KG1 (cell line): ENCODE measurements around the gene MS4A4A.

Experiments used
- DNase-seq: peaks from one replicate; lab custom pipeline; 2025; lab: John Stamatoyannopoulos, UW

MS4A4A gene

GRCh38 chr11:60347084-60347797 is 66.8 kb downstream of the MS4A4A start:
- no peak for DNase-seq

DNA sequence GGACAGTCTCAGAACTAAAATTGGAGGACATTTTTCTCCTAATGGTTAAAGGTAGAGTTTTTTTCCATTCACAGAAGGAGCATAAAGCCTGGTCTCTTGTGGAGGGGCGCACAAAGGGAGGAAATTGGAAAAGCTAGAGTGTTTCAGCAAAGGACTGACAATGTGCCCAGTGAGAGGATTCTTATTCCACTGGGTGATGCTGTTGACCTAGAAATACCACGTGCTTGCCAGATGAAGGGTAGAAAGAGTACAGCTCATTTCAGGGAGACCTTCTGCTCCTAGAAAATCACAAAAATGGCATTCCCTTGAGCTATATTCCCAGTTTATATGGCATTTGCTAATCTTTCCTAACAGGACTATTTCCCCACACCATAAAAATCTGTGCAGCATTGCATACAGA is 67.7 kb downstream of the MS4A4A start:
- no peak for DNase-seq

GRCh38 chr11:60349990-60350389 is 69.5 kb downstream of the MS4A4A start:
- no peak for DNase-seq

DNA sequence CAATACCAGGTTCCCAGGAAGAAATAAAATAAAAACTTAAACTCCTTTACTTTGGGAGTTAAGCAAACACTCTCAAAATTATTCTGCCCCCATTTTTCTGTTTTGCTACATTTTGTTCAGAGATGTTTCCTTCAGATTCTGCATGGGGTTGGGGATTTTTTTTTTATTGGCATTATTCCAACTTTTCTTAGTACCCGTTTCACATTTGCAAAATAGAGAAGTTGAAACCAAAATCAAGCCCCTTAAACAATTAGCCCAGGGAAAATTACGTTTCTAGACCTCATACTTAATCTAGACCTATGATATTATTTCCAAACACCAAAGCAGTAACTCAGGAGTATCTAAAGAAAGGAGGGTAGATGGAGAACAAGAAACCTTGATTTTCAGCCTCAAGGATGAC is 77.3 kb downstream of the MS4A4A start:
- no peak for DNase-seq
